Pancreas (tissue), 10 donors: Measurements from ENCODE around the gene AK3. TPM values are rescaled to one million over a fixed set of nuclear protein-coding genes. Genes with fewer than 3 reads are reported as not detected.

Experiments used
- ATAC-seq, 4 donors: fragments of 200-7000 bp; cut with Tn5 transposase; one replicate each; pipeline versions ENCODE4 v1.8.0 to v1.9.1; 2020; ENCODE audit warnings: mild to moderate bottlenecking in 4 of 4, moderate library complexity in 4 of 4
- DNase-seq, 6 donors: peaks; one replicate each; pipeline ENCODE4 v3.0.0-alpha.2; 2020
- FAIRE-seq: peaks from 2 replicates; lab custom pipeline; 2012; peaks lifted over from hg19 to GRCh38; lab: Jason Lieb, UNC
- H3K27ac ChIP-seq, 4 donors: fragments of 200-600 bp; sonication (generic); 1 replicate in 3 of 4; 2 replicates in 1 of 4; pipeline versions ENCODE4 v1.5.0 to v1.8.0; 2020
- H3K27me3 ChIP-seq, 4 donors: fragments of 200-600 bp; one replicate each; pipeline ENCODE4 v1.8.0; 2021
- H3K36me3 ChIP-seq, 3 donors: fragments of 200-600 bp; sonication (generic) in 1 of 3; one replicate each; pipeline versions ENCODE4 v1.5.0 to v1.8.0; 2020 to 2021
- H3K4me1 ChIP-seq, 3 donors: fragments of 200-600 bp; one replicate each; pipeline ENCODE4 v1.8.0; 2021
- H3K4me3 ChIP-seq, 4 donors: fragments of 200-600 bp; sonication (generic) in 2 of 4; one replicate each; pipeline versions ENCODE4 v1.5.0 to v1.8.0; 2020 to 2021
- H3K9me3 ChIP-seq, 4 donors: fragments of 200-600 bp; one replicate each; pipeline ENCODE4 v1.8.0; 2021
- CTCF ChIP-seq, 4 donors: fragments of 200-600 bp; sonication (generic) in 3 of 4; IDR thresholded peaks; one replicate each; pipeline versions ENCODE4 v1.5.0 to v1.8.0; 2021; ENCODE audit warnings: antibody characterized with exemption in 4 of 4
- WGBS, 2 donors: extraction: QIAGEN DNeasy Blood & Tissue Kit; methylation state at CpG; one replicate each; pipeline ENCODE4 v1.1.7; 2013; 5-methylcytosine and 5-hydroxymethylcytosine counted together
- intact Hi-C, 3 donors: fragments of 100-400 bp; cut with DNase I; formaldehyde crosslinking; loops; one replicate each; pipeline versions ENCODE4 v1.11.1 to v1.14.2; 2022
- polyA plus RNA-seq, 2 donors: library from polyadenylated mRNA; stranded (reverse); fragments of 200-250 nt; gene quantifications; one replicate each; pipeline ENCODE4 v1.2.3, GENCODE V29; 2013
- total RNA-seq, 6 donors: library from RNA; stranded (reverse); fragmentation: NEBNext Ultra II Directional in 4 of 6; extraction: Animal tissue kit (Norgen Biotek cat#: 25700) in 4 of 6; gene quantifications; one replicate each; pipeline versions ENCODE4 v1.2.1 to v1.2.4, GENCODE V29; 2021 to 2023
- donor health status: healthy with polysubstance abuse.
- donor health status: DM: no; HTN: no; CAD: no; lungs with moderate emphysema.
- donor health status: DM: no; HTN: no; CAD: no.
- donor health status: control.
- donor health status: control.
- donor health status: Bipolar disorder and iron deficiency.
- donor health status: DM: yes; HTN: yes; CAD: no.
- donor health status: DM: no; HTN: no; CAD: no.
- donor health status: DM: no; HTN: no; CAD: no.
- donor health status: DM: yes; HTN: yes; CAD: no.

AK3 gene
- total and polyA plus RNA-seq, 8 donors = 16.2 to 34.5 (median 23.0) TPM

GRCh38 chr9:4738866-4739586 lies 2.0 kb downstream of the AK3 start:
- no peak for DNase-seq
- ATAC-seq = no peak
- Histone ChIP-seq H3K4me1 (peaks cover 8 to 9% (median 9%) of the 10 kb centered on the region in 3 donors), H3K27ac (peak overlapping the region in 1 of 4 donors; percentile 98), H3K27me3 (no peaks in the 10 kb centered on the region), H3K36me3 (no peaks in the 10 kb centered on the region), H3K4me3 (peak overlapping the region in 3 of 4 donors; percentile 40 to 95 (median 70)), H3K9me3 (no peaks in the 10 kb centered on the region)
- intact Hi-C loops = no loop called here
- WGBS, 2 donors = 63 to 84% methylated on average over 19 of the region's 19 CpGs
- no peak for TF ChIP-seq CTCF (IDR thresholded peaks at IDR 0.05)
- no peak for FAIRE-seq

GRCh38 chr9:4734150-4734549 lies 6.9 kb downstream of the AK3 start:
- TF ChIP-seq CTCF (IDR thresholded peaks at IDR 0.05) = no peak
- Histone ChIP-seq H3K9me3 (no peaks in the 10 kb centered on the region), H3K27ac (no peak overlapping the region), H3K27me3 (no peaks in the 10 kb centered on the region), H3K4me1 (peaks cover 6 to 8% (median 8%) of the 10 kb centered on the region in 3 donors), H3K4me3 (no peak overlapping the region), H3K36me3 (no peaks in the 10 kb centered on the region)
- FAIRE-seq (no peak), ATAC-seq (no peak), DNase-seq (no peak)
- intact Hi-C loops = no loop called here
- 88 to 90% methylated on average over 2 of the region's 2 CpGs for WGBS, 2 donors

- DNase-seq (no peak), FAIRE-seq (no peak), ATAC-seq (no peak)
- Histone ChIP-seq H3K27me3 (no peaks in the 10 kb centered on the region), H3K27ac (no peak overlapping the region), H3K4me1 (peaks cover 0 to 8% (median 4%) of the 10 kb centered on the region in 3 donors), H3K36me3 (no peaks in the 10 kb centered on the region), H3K9me3 (no peaks in the 10 kb centered on the region), H3K4me3 (no peak overlapping the region)
- WGBS, 2 donors = 95 to 96% methylated on average over 1 of the region's 1 CpG
- intact Hi-C loops = no loop called here
- TF ChIP-seq CTCF (IDR thresholded peaks at IDR 0.05) = no peak
Measured at GRCh38 chr9:4732890-4733289, 8.1 kb downstream of the AK3 start.

- FAIRE-seq = no peak
- Histone ChIP-seq H3K36me3 (peaks cover 0 to 5% (median 0%) of the 10 kb centered on the region in 3 donors), H3K27ac (no peak overlapping the region), H3K4me1 (peaks cover 0 to 3% (median 0%) of the 10 kb centered on the region in 3 donors), H3K4me3 (no peak overlapping the region), H3K27me3 (no peaks in the 10 kb centered on the region), H3K9me3 (no peaks in the 10 kb centered on the region)
- DNase-seq = no peak
- intact Hi-C loops = no loop called here
- no peak for ATAC-seq
- WGBS, 2 donors = 27 to 32% methylated on average over 1 of the region's 1 CpG
- TF ChIP-seq CTCF (IDR thresholded peaks at IDR 0.05) = no peak
Measured at GRCh38 chr9:4727593-4727992, 13.4 kb downstream of the AK3 start.
